ENCODE measurements around the gene FBXW4. TPM values are rescaled to one million over a fixed set of nuclear protein-coding genes. Genes with fewer than 3 reads are reported as not detected.

Gene FBXW4
- total and polyA plus RNA-seq, 2 of the 8 experiments (the other 6 are each of a cell fraction or from before 2014, with no cell fraction given): 29.0 to 32.8 TPM

DNA sequence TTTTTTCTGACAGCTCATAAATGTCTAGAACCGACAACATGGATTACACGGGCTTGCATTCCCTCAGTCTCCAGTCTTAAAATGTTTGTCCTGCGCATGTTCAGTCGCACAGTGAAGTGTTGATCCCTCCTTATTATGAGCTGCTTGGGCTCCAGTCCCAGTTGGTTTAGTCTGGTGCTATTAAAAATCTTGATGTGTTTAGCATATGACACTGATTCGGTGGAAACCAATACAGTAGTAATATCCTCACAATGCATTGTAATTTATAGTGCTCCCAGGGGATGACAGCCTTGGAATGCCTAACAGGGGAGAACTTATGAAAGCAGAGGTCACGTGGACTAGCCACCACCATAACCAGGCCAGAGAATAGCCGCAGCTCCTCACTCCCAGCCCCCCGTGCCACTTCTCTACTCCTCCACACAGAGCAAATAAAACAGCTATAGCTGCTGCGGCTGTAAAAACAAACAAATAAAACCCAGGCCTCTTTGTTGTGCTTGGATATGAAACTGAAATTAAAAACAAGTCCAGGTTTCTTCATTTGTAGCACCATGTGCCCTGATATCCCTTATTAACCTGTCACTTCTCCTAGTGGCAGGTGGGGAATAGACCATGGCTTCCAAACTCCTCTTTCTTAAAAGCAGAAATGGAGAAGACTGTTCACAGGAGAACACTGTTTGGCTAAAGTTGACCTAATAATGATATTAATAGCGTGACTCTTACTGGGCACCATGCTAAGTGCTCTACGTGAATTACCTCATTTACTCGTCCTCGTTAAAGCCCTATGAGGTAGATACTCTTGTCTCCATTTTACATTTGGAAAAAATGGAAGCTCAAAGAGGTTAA lies 99.2 kb downstream of the FBXW4 start:
- no peaks in the 10 kb centered on the region for H3K79me2 ChIP-seq (ENCODE audit: control insufficient read depth in 1 of 2, insufficient read depth in 2 of 2, low read length in 2 of 2)
- H2AFZ ChIP-seq (ENCODE audit: low read length): no peak overlapping the region
- POLR2A ChIA-PET (ENCODE audit: partially characterized antibody): interaction anchor here (1.4 to 2.0 kb wide), 3 partner anchors 8 to 99 kb away, joined by 4 to 5 read pairs (median 4); partner anchors contain the start of genes DPCD, FBXW4 and POLL
- H3K27ac ChIP-seq (ENCODE audit: low read depth, low read length): no peak overlapping the region
- H3K23me2 ChIP-seq (ENCODE audit: low read depth, low read length): no peaks in the 10 kb centered on the region
- H3K14ac ChIP-seq (ENCODE audit: insufficient read length): no peak overlapping the region
- no peak for DNase-seq (ENCODE audit: low read depth in 1 of 2, low spot score in 2 of 2)
- H2BK20ac ChIP-seq (ENCODE audit: low read length): no peak overlapping the region
- no peaks in the 10 kb centered on the region for H4K20me1 ChIP-seq (replicated peaks in 1 of 2; ENCODE audit: control insufficient read depth in 1 of 2, insufficient read depth in 2 of 2, low read length in 2 of 2)
- no peak overlapping the region for H2BK120ac ChIP-seq (replicated peaks; ENCODE audit: low read depth, low read length)
- WGBS, 2 experiments (ENCODE audit: extremely low coverage in 1 of 2, insufficient coverage in 1 of 2, insufficient read length in 1 of 2, insufficient replicate concordance in 2 of 2, low coverage in 1 of 2, low lambda C conversion rate in 2 of 2, missing lambda C conversion rate in 1 of 2): 88% methylated on average over 13 of the region's 13 CpGs; no CpG with 5 or more reads in 1 of the 2 experiments
- H3K4me3 ChIP-seq (ENCODE audit: extremely low read depth in 1 of 4, insufficient read depth in 2 of 4, low read depth in 3 of 4, low read length in 4 of 4): no peak overlapping the region
- no peak overlapping the region for H3K4ac ChIP-seq (replicated peaks; ENCODE audit: insufficient read length, low read depth, low read length)
- no peak overlapping the region for H3K56ac ChIP-seq (replicated peaks; ENCODE audit: insufficient read length, low read depth, low read length)
- no peak overlapping the region for H4K8ac ChIP-seq (ENCODE audit: extremely low read depth, insufficient read depth, low read length)
- H2BK12ac ChIP-seq (ENCODE audit: low read depth, low read length): no peak overlapping the region
- no peak overlapping the region for H3K9ac ChIP-seq (replicated peaks in 1 of 4; ENCODE audit: extremely low read depth in 1 of 4, low read depth in 3 of 4, low read length in 3 of 4)
- CTCF ChIA-PET (ENCODE audit: partially characterized antibody): interaction anchor here (0.6 to 17.3 kb wide), 11 partner anchors 10 to 465 kb away, joined by 3 to 246 read pairs (median 4); partner anchors contain the start of gene NPM3
- H2AK5ac ChIP-seq (ENCODE audit: low read depth, low read length): no peak overlapping the region
- H3K23ac ChIP-seq (ENCODE audit: insufficient read length): no peak overlapping the region
- H3K18ac ChIP-seq (ENCODE audit: extremely low read depth, low read length): no peak overlapping the region
- H2BK5ac ChIP-seq (ENCODE audit: low read depth, low read length): no peak overlapping the region
- no peaks in the 10 kb centered on the region for H3K9me3 ChIP-seq (ENCODE audit: insufficient read depth in 2 of 2, low read depth in 1 of 2, low read length in 1 of 2)
- H4K5ac ChIP-seq (ENCODE audit: insufficient read length, low read depth, low read length): no peak overlapping the region
- no peaks in the 10 kb centered on the region for H3K79me1 ChIP-seq (ENCODE audit: low read depth, low read length)
- H3K36me3 ChIP-seq (ENCODE audit: control insufficient read depth in 2 of 4, insufficient read depth in 4 of 4, low read length in 3 of 4): no peaks in the 10 kb centered on the region; a peak in 1 of 8 replicates
- H4K91ac ChIP-seq (replicated peaks; ENCODE audit: insufficient read length, low read length): no peak overlapping the region
- no peak overlapping the region for H3K4me2 ChIP-seq (ENCODE audit: insufficient read depth in 1 of 2, low read depth in 2 of 2, low read length in 2 of 2)
- FAIRE-seq: no peak
- H3K27me3 ChIP-seq (replicated peaks in 1 of 4; ENCODE audit: control insufficient read depth in 3 of 4, extremely low read depth in 1 of 4, insufficient read depth in 3 of 4, low read length in 3 of 4): no peaks in the 10 kb centered on the region
- H2BK15ac ChIP-seq (ENCODE audit: low read length): no peak overlapping the region
- H3K4me1 ChIP-seq (replicated peaks in 1 of 4; ENCODE audit: control insufficient read depth in 3 of 4, insufficient read depth in 4 of 4, low read length in 3 of 4): peaks cover 0 to 1% (median 0%) of the 10 kb centered on the region in 4 experiments; a peak in 2 of 7 replicates
- TF ChIP-seq TAF1 (IDR thresholded peaks at IDR 0.05; ENCODE audit: low read depth, low read length) (no peak), EP300 (IDR thresholded peaks at IDR 0.05; ENCODE audit: borderline replicate concordance in 1 of 2, low read depth in 2 of 2, low read length in 2 of 2) (no peak), JUN (IDR thresholded peaks at IDR 0.05; ENCODE audit: low read depth, low read length) (no peak), KDM4A (IDR thresholded peaks at IDR 0.05; ENCODE audit: low read depth, low read length, severe bottlenecking) (no peak), RAD21 (IDR thresholded peaks at IDR 0.05 in 1 of 2, conservative IDR thresholded peaks at IDR 0.05 in 1 of 2; ENCODE audit: low read depth in 2 of 2, low read length in 2 of 2) (no peak), GTF2F1 (IDR thresholded peaks at IDR 0.05; ENCODE audit: borderline replicate concordance, low read depth, low read length) (no peak)
- TF ChIP-seq, protein P1, sequence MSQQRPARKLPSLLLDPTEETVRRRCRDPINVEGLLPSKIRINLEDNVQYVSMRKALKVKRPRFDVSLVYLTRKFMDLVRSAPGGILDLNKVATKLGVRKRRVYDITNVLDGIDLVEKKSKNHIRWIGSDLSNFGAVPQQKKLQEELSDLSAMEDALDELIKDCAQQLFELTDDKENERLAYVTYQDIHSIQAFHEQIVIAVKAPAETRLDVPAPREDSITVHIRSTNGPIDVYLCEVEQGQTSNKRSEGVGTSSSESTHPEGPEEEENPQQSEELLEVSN (IDR thresholded peaks at IDR 0.05): no peak
- TF ChIP-seq, protein P2, sequence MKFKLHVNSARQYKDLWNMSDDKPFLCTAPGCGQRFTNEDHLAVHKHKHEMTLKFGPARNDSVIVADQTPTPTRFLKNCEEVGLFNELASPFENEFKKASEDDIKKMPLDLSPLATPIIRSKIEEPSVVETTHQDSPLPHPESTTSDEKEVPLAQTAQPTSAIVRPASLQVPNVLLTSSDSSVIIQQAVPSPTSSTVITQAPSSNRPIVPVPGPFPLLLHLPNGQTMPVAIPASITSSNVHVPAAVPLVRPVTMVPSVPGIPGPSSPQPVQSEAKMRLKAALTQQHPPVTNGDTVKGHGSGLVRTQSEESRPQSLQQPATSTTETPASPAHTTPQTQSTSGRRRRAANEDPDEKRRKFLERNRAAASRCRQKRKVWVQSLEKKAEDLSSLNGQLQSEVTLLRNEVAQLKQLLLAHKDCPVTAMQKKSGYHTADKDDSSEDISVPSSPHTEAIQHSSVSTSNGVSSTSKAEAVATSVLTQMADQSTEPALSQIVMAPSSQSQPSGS (IDR thresholded peaks at IDR 0.05; ENCODE audit: low read length): no peak

Data from H1 (cell line).